HL-60 (cell line): Measurements from ENCODE around the gene CTNNBIP1.

Experiments used
- CTCF ChIP-seq: IDR thresholded peaks from one replicate; pipeline ENCODE4 v1.5.1; 2011; ENCODE audit warnings: low read length, control low read depth, inconsistent platforms; ENCODE audit not compliant: insufficient read depth
- GABPA ChIP-seq: IDR thresholded peaks from 2 replicates; pipeline ENCODE4 v1.6.1; 2012; ENCODE audit warnings: low read depth
- POLR2AphosphoS5 ChIP-seq: IDR thresholded peaks from 2 replicates; pipeline ENCODE4 v1.6.1; 2012; ENCODE audit warnings: low read depth
- REST ChIP-seq: IDR thresholded peaks from 2 replicates; pipeline ENCODE4 v1.6.1; 2012; ENCODE audit warnings: low read depth; ENCODE audit not compliant: insufficient replicate concordance

- TF ChIP-seq CTCF (no peak), POLR2AphosphoS5 (no peak), REST (no peak), GABPA (no peak)
Observed at GRCh38 chr1:9823943-9824701, 85.9 kb downstream of the CTNNBIP1 start, which contains the start of gene CLSTN1.
